IPS DF 19.7 (cell line): ENCODE results near the gene CDHR2.

Source experiments
- DNase-seq: peaks from one replicate; pipeline ENCODE4 v3.0.0-alpha.2; 2013; ENCODE audit warnings: low read depth, low spot score

The CDHR2 gene

GRCh38 chr5:176548967-176549444, at the start of gene CDHR2:
Gene CDHR2 (plus strand): TSS chr5:176549342. CDS start chr5:176565353, 16,011 bp downstream.
- no peak for DNase-seq

- DNase-seq, result no peak
Observed at GRCh38 chr5:176500511-176500910, 48.6 kb upstream of the CDHR2 start.

- DNase-seq, result no peak
Observed at GRCh38 chr5:176501333-176501732, 47.8 kb upstream of the CDHR2 start.

DNA sequence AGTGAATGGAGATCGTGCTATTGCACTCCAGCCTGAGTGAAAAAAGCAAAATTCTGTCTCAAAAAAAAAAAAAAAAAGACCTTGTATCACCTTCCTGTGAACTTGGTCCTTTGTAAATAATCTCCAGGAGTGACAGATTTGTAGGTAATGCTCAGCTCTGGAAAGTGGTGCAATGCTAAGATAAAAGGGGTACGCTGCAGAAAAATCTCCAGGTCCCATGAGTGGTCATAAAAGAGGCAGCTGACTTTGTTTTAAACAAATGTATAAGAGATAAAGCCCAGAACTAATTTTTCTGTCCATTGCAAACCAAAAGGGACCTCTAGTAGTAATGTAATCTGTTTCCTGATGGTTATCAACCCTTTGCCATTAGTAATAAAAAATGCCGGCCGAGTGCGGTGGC, 45.6 kb upstream of the CDHR2 start:
- DNase-seq, result no peak

DNA sequence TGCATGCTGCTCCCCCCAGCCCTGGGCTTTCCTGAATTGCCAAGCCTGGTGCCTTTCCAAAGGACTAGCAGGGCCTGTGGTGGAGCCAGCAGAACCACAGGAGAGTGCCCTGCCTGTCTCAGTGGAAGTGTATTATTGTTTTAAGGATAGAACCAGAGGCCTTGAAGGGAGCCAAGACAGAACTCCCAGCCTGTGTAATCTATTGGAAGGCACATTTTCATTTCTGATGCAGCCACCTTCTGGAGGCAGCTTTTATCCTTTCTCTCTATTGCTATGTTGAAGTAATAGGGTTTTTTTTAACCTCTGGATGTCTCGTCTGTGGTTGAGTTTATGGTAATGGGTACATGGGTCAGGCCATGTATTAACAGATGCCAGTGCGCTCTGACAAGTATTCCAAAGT, 41.2 kb upstream of the CDHR2 start:
- no peak for DNase-seq

GRCh38 chr5:176508603-176509002, 40.5 kb upstream of the CDHR2 start:
- no peak for DNase-seq

DNA sequence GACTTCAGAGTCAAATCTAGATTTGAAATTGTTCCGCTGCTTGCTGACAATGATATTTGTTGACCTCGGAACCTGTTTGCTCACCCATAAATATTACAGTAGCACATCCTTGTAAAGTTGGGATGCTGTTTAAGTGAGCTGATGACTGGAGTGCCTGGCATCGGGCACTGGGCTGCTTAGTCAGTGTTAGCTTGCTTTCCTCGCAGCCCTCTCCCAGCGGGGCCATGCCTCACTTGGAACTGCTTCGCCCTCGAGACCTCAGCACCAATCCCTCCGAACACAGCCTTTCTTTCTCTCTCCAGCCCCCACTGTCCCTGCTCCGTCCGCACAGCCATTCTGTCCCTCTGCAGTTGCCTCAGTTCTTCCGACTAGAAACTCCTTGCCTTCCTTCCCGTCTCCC, 35.4 kb upstream of the CDHR2 start:
- no peak for DNase-seq

GRCh38 chr5:176514244-176514950, 34.7 kb upstream of the CDHR2 start:
- DNase-seq, result no peak

GRCh38 chr5:176515396-176515795, 33.7 kb upstream of the CDHR2 start:
- no peak for DNase-seq

- DNase-seq, result no peak
Observed at GRCh38 chr5:176517053-176517661, 32.0 kb upstream of the CDHR2 start.

DNA sequence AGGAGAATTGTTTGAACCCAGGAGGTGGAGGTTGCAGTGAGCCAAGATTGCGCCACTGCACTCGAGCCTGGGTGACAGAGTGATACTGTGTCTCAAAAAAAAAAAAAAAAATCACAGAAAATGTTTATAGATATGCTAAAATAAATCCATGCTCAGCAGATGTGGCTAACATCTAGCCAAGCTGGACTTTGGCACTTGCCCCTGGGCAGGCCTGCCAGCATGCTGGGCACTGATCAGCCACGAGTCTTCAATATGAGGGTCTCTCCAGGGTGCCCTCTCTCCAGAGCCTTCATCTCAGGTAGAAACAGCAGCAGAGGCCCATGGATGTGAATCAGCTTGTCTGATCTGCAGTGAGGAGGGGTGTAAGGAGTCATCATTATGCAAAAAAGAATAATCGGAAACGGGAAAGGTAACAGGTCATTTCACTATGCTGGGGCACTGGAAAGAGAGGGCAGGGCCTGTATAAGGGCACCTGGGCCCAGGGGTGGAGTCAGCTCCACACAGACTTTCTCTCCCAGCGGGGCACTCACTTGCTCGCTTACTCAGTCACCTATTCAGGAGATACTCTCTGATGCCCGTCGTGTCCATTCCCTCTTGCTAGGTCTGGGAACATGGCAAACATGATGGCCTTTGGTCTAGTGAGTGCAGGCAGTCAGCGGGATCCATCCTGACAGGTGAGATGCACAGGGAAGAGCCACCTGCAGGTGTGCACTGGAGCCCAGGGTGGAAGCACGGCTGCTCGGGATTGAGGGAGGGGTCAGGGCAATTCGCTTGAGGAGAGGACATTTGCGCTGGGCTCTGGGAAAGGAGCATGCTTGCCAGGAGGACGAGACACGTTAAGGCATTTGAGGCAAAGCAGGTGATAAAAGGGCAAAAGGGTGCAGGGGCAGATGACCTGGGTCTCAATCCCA, 29.1 kb upstream of the CDHR2 start:
- DNase-seq, result no peak

- no peak for DNase-seq
Observed at GRCh38 chr5:176521286-176521685, 27.9 kb upstream of the CDHR2 start.

GRCh38 chr5:176521699-176522263, 27.4 kb upstream of the CDHR2 start:
- DNase-seq, result no peak

DNA sequence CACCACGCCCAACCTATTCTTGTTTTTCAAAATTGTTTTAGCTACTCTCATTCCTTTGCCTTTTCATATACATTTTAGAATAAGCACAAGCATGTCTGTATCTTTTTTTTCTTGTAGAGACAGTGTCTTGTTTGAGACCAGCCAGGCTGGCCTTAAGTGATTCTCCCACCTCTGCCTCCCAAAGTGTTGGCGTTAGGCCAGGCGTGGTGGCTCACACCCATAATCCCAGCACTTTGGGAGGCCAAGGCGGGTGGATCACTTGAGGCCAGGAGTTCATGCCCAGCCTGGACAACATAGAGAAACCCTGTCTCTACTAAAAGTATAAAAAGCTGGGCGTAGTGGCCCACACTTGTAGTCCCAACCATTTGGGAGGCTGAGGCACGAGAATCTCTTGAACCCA, 25.0 kb upstream of the CDHR2 start:
- no peak for DNase-seq

- no peak for DNase-seq
Observed at GRCh38 chr5:176524987-176525386, 24.2 kb upstream of the CDHR2 start.

DNA sequence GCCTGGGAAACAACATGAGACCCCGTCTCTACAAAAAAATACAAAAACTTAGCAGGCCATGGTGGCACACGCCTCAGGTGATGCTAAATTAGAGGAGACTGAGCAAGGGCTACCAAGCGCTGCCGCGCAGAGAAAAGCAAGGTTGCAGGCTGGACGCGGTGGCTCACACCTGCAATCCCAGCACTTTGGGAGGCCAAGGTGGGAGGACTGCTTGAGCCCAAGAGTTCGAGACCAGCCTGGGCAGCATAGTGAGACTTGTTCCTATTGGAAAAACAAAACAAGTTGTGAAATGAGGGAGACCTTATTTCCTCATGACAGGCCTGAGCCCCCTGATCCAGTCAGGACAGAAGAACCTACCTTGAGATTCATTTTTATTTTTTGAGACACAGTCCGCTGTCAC, 23.5 kb upstream of the CDHR2 start:
- no peak for DNase-seq

- DNase-seq, result no peak
Observed at GRCh38 chr5:176526462-176526861, 22.7 kb upstream of the CDHR2 start.

- DNase-seq, result no peak
Observed at GRCh38 chr5:176527246-176528222, 21.6 kb upstream of the CDHR2 start.

DNA sequence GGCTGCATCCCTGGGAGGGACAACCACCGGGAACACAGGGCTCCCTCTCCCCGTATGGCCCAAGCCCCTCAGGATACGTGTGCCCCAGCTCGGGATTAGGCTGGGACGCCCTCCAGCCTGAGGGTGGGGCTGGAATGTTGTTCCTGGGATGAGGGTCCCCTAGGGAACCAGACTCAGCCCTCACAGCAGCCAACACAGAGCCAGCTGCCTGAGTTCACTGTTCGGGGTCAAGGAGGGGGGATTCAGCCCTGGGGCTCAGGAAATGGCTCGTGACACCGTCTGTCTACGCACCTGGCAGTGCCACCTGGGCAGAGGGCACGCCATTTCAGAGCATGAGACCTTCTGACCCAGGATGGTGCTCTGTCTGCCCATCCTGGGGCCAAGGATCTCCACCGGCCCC, 20.8 kb upstream of the CDHR2 start:
- DNase-seq, result no peak

DNA sequence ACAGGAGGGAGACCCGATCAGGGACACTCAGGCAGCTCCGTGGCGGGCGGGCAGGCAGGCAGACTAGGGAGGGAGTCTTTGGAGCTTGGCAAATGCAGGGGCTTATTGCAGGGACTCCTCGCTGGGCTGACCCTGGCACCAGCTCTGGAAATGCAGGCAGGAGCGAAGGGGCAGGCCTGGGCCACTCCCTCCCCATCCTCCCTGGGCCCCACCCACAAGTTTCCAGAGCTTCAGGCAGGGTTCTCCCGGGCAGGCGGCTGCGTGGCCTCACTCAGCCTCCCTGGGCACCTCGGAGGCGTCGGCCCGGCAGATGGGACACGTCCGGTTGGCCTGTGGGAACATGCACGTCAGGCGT, 20.4 kb upstream of the CDHR2 start:
- no peak for DNase-seq
